ENCODE results near the gene ANKRD37. TPM values are rescaled to one million over a fixed set of nuclear protein-coding genes. Genes with fewer than 3 reads are reported as not detected.
A peak's percentile ranks its signal among the peaks of the same experiment; 100 is the strongest.

ANKRD37 gene
- total RNA-seq, 6 experiments from 2014 or later: 3.1 to 11.4 (median 4.1) TPM

DNA sequence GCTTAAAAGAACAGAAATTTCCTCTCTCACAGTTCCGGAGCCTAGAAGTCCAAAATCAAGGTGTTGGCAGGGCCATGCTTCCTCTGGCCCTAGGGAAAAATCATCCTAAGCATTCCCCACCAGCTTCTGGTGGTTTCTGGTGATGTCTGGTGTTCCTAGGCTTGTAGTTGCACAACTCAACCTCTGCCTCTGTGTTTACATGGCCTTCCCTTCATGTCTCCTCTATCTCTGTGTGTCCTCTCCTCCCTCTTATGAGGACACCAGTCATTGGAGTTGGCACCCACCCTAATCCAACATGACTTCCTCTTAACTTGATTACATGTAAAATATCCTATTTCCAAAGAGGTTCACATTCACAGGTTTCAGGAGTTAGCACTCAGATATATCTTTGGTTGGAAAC, 16.3 kb upstream of the ANKRD37 start:
- Mint-ChIP-seq H3K27me3 (ENCODE audit: insufficient read depth) (no peaks in the 10 kb centered on the region), H3K9me3 (peaks cover 5% of the 10 kb centered on the region), H3K27ac (peak overlapping the region; percentile 25; the same call in 1 of the 2 replicates), H3K4me3 (no peak overlapping the region), H3K4me1 (ENCODE audit: low read depth) (peaks cover 45% of the 10 kb centered on the region), H3K36me3 (ENCODE audit: low read depth) (peaks cover 24% of the 10 kb centered on the region)
- TF ChIP-seq, protein P1, sequence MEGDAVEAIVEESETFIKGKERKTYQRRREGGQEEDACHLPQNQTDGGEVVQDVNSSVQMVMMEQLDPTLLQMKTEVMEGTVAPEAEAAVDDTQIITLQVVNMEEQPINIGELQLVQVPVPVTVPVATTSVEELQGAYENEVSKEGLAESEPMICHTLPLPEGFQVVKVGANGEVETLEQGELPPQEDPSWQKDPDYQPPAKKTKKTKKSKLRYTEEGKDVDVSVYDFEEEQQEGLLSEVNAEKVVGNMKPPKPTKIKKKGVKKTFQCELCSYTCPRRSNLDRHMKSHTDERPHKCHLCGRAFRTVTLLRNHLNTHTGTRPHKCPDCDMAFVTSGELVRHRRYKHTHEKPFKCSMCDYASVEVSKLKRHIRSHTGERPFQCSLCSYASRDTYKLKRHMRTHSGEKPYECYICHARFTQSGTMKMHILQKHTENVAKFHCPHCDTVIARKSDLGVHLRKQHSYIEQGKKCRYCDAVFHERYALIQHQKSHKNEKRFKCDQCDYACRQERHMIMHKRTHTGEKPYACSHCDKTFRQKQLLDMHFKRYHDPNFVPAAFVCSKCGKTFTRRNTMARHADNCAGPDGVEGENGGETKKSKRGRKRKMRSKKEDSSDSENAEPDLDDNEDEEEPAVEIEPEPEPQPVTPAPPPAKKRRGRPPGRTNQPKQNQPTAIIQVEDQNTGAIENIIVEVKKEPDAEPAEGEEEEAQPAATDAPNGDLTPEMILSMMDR (IDR thresholded peaks at IDR 0.05): no peak
- no peak for DNase-seq

DNA sequence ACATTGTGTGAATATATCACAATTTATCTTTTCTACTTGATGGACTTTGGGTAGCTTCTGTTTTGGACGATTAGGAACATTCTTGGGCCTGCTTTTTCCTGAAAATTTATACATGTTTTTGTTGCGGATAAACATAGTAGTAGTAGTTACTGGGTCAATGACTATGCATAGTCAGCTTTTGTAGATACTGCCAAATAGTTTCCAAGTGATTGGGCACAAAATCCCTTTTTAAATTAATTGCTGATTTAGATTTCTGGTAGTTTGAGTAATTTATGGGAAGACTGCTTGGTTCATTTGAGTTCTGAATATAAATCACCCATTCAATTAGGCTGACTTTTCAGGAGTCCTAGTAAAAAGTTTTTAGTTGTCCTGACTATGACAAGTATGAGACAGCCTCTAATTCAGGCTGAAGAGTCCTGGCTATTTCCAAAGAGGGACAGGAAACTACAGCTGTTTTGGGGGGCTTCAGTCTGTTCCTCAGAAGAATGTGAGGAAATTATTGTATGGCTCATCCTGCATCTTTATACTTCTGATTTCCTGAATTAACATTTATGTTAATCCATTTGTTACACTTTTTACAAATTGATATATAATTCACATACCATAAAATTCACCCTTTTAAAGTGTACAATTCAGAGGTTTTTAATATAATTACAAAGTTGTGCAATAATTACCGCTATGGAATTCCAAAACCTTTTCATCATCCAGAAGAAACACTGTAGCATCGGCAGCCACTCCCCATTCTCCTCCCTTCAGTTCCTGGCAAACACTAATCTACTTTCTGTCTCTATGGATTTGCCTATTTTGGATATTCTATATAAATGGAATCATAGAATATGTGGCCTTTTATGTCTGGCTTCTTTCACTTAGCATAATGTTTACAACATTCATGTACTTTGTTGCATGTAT, 15.1 kb upstream of the ANKRD37 start:
- Mint-ChIP-seq H3K9me3 (peaks cover 5% of the 10 kb centered on the region), H3K27ac (peak overlapping the region; percentile 60), H3K36me3 (ENCODE audit: low read depth) (peaks cover 24% of the 10 kb centered on the region), H3K4me3 (no peak overlapping the region), H3K4me1 (ENCODE audit: low read depth) (peaks cover 55% of the 10 kb centered on the region), H3K27me3 (ENCODE audit: insufficient read depth) (no peaks in the 10 kb centered on the region)
- TF ChIP-seq, protein P1 (IDR thresholded peaks at IDR 0.05): no peak
- peak; percentile 16 for DNase-seq

DNA sequence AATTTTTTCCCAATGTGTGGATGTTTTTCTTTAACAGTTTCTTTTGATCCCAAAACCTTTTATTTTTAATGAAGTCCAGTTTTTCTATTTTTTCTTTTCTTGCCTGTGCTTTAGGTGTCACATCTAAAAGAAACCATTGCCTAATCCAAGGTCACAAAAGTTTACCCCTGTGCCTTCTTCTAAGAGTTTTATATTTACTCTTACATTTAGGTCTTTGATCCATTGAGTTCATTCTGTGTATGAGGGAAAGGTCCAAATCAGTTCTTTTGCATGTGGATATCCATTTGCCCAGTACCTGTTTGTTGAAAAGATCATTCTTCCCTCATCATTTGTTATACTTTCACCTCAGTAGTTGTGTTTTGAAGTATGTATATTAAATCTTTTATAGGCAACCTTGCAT, 13.9 kb upstream of the ANKRD37 start:
- no peak overlapping the region for H3K27ac Mint-ChIP-seq
- H3K4me3 Mint-ChIP-seq: no peak overlapping the region
- TF ChIP-seq, protein P1 (IDR thresholded peaks at IDR 0.05): no peak
- H3K27me3 Mint-ChIP-seq (ENCODE audit: insufficient read depth): no peaks in the 10 kb centered on the region; the same call in 1 of the 2 replicates
- H3K36me3 Mint-ChIP-seq (ENCODE audit: low read depth): peaks cover 24% of the 10 kb centered on the region
- no peak for DNase-seq
- H3K9me3 Mint-ChIP-seq: peaks cover 5% of the 10 kb centered on the region
- H3K4me1 Mint-ChIP-seq (ENCODE audit: low read depth): peaks cover 55% of the 10 kb centered on the region

DNA sequence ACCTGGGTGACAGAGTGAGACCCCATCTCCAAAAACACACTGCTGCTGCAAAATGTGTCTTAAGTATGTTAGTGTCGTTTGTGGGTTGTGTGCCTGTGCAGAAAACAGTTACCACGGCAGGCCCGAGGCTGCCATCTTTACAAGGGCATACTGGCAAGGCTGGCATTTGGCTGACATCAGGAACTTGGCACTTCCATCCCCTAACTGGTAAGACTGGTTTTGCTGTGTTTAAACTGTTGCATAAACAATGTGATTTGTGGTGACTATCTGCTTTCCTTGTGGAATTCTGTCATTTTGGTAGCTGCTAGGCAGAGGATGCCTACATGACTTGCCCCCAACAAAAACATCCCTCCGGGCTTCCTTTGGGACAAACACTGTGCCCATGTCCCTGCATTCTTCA, 13.2 kb upstream of the ANKRD37 start:
- Mint-ChIP-seq H3K9me3 (peaks cover 5% of the 10 kb centered on the region), H3K4me3 (no peak overlapping the region), H3K36me3 (ENCODE audit: low read depth) (peaks cover 17% of the 10 kb centered on the region), H3K27ac (no peak overlapping the region), H3K4me1 (ENCODE audit: low read depth) (peaks cover 55% of the 10 kb centered on the region), H3K27me3 (ENCODE audit: insufficient read depth) (no peaks in the 10 kb centered on the region; the same call in 1 of the 2 replicates)
- TF ChIP-seq, protein P1 (IDR thresholded peaks at IDR 0.05): no peak
- DNase-seq: no peak

DNA sequence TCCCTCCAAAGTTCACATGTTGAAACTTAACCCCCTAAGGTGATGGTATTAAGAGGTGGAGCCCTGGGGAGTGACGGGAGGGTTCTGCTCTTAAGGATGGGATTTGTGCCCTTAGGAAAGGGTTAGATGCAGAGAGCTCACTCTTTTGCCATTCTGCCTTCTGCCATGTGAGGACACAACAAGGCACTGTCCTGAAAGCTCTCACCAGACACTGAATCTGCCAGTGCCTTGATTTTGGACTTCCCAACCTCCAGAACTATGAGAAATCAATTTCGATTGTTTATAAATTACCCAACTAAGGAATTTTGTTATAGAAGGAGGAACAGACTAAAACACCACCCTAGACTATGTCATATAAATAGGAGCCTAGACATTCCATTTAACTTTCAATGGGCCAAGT, 12.6 kb upstream of the ANKRD37 start:
- Mint-ChIP-seq H3K4me1 (ENCODE audit: low read depth) (peaks cover 55% of the 10 kb centered on the region), H3K36me3 (ENCODE audit: low read depth) (peaks cover 14% of the 10 kb centered on the region), H3K4me3 (no peak overlapping the region), H3K27ac (no peak overlapping the region), H3K9me3 (peaks cover 5% of the 10 kb centered on the region), H3K27me3 (ENCODE audit: insufficient read depth) (no peaks in the 10 kb centered on the region; the same call in 1 of the 2 replicates)
- TF ChIP-seq, protein P1 (IDR thresholded peaks at IDR 0.05): no peak
- DNase-seq: no peak

Data from HFFc6 (cell line).